AG09319 (cell line): ENCODE measurements around the gene CMC4.

Experiments
- DNase-seq: peaks from one replicate; pipeline ENCODE4 v3.0.0-alpha.2; 2010; ENCODE audit warnings: low read depth; ENCODE audit errors: extremely low read depth
- TF ChIP-seq, protein P1 (sequence below): IDR thresholded peaks from 2 replicates; pipeline ENCODE4 v1.5.1; 2011; ENCODE audit warnings: low read depth, mild to moderate bottlenecking, inconsistent platforms, low read length, moderate library complexity

The CMC4 gene, protein sequence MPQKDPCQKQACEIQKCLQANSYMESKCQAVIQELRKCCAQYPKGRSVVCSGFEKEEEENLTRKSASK

DNA sequence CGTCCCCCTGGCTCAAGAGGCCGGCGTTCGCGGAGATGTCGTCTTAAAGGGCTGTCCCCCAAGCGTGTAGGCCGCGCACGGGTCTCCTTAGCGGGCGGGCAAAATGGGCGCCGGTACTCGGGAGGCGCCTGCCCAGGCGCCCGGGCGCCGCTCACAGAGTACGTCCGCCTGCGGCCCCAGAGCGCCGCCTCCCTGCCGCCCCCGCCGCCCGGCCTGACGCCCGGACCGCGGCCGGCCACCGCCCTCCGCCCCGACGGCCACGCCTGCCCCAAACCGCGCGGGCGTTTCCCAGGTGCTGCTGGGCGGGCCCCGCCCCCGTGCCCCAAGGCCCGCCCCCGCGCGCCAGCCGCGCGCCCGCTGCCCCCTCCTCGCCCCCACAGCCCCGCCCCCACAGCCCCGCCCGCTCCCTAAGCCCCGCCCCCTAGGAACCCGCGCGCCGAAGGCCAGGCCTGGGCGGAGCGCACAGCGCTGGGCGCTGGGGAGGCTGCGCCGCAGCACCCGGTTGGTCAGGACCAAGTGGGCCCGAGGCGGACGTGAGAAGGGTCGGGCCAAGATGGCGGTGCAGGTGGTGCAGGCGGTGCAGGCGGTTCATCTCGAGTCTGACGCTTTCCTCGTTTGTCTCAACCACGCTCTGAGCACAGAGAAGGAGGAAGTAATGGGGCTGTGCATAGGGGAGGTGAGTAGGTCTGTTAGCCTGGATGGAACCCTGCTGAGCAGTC is at the start of gene CMC4, which contains the start of the genes BRCC3 and MTCP1:
TSS of gene CMC4 (minus strand) at position 162 of the 719 bp plus-strand sequence. CDS start 7,113 bp downstream, outside the sequence.
TSS of gene BRCC3 (plus strand) at position 534 of the 719 bp plus-strand sequence. CDS start at position 554, 20 bp downstream.
TSS of gene MTCP1 (minus strand) at position 162 of the 719 bp plus-strand sequence. CDS start 5,126 bp downstream, outside the sequence.
- peak; percentile 48 for DNase-seq
- TF ChIP-seq, protein P1, sequence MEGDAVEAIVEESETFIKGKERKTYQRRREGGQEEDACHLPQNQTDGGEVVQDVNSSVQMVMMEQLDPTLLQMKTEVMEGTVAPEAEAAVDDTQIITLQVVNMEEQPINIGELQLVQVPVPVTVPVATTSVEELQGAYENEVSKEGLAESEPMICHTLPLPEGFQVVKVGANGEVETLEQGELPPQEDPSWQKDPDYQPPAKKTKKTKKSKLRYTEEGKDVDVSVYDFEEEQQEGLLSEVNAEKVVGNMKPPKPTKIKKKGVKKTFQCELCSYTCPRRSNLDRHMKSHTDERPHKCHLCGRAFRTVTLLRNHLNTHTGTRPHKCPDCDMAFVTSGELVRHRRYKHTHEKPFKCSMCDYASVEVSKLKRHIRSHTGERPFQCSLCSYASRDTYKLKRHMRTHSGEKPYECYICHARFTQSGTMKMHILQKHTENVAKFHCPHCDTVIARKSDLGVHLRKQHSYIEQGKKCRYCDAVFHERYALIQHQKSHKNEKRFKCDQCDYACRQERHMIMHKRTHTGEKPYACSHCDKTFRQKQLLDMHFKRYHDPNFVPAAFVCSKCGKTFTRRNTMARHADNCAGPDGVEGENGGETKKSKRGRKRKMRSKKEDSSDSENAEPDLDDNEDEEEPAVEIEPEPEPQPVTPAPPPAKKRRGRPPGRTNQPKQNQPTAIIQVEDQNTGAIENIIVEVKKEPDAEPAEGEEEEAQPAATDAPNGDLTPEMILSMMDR: no peak

DNA sequence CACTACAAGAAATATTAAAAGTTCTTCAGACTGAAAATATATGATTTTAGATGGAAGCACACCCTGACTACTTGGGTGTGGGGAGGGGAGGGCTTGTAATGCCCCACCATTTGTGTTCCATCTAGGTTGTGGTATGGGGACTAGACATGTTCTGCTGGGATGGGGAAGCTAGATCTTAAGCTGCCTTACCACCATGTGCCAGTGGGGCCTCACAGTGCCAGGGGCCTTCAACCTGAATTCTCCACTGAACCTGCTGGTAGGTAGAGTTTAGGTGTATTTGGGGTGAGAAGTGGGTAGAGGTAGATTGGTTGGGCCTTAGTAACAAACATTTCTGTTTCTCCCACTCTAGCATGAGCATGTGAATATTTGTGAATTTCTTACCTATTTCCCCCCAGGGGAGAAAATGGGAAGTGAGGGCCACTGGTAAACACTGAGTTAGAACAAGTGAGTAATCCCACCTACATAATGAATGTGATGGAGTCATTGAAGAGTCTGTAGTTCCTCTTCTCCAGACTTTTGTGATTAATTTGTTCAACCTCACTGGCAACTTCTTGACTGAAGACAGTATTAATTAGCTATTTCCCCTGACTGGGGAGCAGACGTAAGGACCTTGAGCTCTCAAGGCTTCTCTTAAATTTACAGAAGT is 44.4 kb upstream of the CMC4 start:
- DNase-seq: no peak
- TF ChIP-seq, protein P1: no peak

DNA sequence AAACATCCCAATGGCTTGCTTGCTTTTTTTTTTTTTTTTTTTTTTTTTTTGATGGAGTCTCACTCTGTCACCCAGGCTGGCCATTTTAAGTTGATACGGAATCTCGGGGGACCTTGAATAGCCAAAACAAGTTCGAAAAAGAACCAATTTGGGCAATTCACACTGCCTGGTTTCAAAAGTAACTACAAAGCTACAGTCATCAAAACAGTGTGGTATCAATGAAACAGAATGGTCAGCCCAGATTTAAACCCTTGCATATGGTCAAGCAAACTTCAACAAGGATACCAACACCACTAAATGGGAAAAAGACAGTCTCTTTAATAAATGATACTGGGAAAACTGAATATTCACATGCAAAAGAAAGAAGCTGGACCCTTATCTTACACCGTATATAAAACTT is 42.2 kb upstream of the CMC4 start:
- TF ChIP-seq, protein P1: no peak
- DNase-seq: no peak

DNA sequence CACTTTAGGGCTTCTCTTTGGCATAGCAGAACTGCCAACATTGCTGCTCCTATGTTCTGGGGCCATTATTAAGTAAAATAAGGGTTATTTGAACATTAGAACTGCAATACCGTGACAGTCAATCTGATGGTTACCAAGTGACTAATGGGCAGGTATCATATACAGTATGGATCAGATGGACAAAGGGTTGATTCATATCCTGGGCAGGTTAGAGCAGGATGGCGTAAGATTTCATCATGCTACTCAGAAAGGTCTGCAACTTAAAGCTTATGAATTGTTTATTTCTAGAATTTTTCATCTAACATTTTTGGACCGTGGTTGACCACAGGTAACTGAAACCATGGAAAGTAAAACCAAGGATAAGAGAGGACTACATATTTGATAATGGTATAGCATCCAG is 41.2 kb upstream of the CMC4 start:
- TF ChIP-seq, protein P1: no peak
- DNase-seq: no peak

DNA sequence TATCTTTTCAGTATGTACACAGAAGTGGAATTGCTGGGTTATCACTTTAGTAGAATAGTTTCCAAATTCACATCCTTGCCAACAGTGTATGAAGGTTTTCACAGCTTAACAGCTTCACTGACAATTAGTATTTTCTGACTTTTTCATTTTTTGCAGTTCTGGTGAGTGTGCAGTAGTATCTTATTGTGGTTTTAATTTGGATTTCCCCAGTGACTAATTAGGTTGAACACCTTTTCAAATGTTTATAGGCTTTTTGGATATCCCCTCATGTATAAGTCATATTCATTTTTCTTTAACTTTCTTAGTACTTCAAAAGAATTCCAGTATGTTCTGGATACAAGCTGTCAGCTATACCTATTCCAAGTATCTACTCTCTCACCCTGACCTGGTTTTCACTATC is 37.5 kb upstream of the CMC4 start:
- DNase-seq: no peak
- TF ChIP-seq, protein P1: no peak

DNA sequence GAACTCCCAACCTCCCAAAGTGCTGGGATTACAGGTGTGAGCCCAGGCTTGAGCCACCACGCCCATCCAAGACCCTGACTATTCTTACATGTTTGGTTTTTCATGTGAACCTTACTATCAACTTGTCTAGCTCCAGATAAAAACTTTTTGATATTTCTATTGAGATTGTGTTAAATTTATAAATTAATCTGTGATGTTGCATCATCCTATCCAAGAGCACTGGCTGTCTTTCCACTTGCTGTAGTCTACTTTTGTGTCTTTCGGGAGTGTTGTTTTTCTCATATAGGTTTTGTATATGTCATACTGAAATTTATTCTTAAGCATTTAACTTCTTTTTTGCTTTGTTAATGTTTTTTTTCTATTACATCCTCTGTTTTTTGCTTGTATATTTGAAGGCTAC is 35.0 kb upstream of the CMC4 start:
- DNase-seq: no peak
- TF ChIP-seq, protein P1: no peak

DNA sequence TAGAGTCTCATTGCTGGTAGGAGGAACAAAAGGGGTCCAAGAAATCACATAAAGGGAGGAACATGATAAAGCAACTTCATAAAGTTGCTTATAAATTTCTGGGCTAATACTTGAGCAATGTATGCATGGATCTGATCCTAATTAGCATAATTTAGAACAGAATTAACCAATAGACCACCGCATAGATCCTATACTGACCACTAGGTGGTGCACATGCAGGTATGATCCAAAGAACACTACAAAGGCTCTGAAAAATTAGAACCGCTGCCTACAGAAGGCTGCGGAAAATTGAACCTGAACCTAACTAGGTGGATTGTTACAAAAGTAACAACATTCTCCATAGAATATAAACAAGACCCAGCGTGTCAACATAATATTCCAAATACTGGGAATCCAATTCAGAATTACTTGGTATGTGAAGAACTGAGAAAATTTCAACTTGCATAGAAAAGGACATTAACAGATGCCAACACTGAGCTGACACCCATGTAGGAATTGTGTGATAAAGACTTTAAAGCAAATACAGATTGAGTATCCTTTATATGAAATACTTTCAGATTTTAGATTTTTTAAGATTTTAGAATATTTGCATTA is 23.6 kb upstream of the CMC4 start:
- no peak for DNase-seq
- TF ChIP-seq, protein P1: peak; percentile 58
